H1 (cell line): ENCODE results near the gene MED16. TPM values are rescaled to one million over a fixed set of nuclear protein-coding genes. Genes with fewer than 3 reads are reported as not detected.

Source experiments
- CTCF ChIA-PET: fragments of 300-600 bp; sonication (Branson Sonifier 250); formaldehyde crosslinking; loops from one replicate; lab custom pipeline; 2021; ENCODE audit not compliant: partially characterized antibody; lab: Charles Lee
- POLR2A ChIA-PET: fragments of 300-600 bp; sonication (Branson Sonifier 250); formaldehyde crosslinking; loops from one replicate; lab custom pipeline; 2021; ENCODE audit warnings: inconsistent platforms; ENCODE audit not compliant: partially characterized antibody; lab: Charles Lee
- DNase-seq, 2 experiments: peaks; one replicate each; pipeline versions ENCODE4 v3.0.0 to v3.0.0-alpha.2; 2010 to 2022; ENCODE audit warnings: low spot score in 2 of 2, low read depth in 1 of 2, mixed read lengths in 1 of 2
- FAIRE-seq: peaks from 2 replicates; lab custom pipeline; 2011; peaks lifted over from hg19 to GRCh38; lab: Jason Lieb, UNC
- H2AFZ ChIP-seq: 2 replicates; pipeline ENCODE4 v1.8.1; 2012; ENCODE audit warnings: low read length, inconsistent platforms
- H2AK5ac ChIP-seq: 2 replicates; pipeline ENCODE4 v1.6.1; 2013; ENCODE audit warnings: low read depth, low read length
- H2BK120ac ChIP-seq: replicated peaks from 2 replicates; pipeline ENCODE3; 2013; ENCODE audit warnings: low read depth, low read length, inconsistent platforms
- H2BK12ac ChIP-seq: 2 replicates; pipeline ENCODE4 v1.6.1; 2013; ENCODE audit warnings: low read depth, low read length
- H2BK15ac ChIP-seq: 2 replicates; pipeline ENCODE4 v1.6.1; 2013; ENCODE audit warnings: low read length
- H2BK20ac ChIP-seq: 2 replicates; pipeline ENCODE4 v1.6.1; 2013; ENCODE audit warnings: low read length
- H2BK5ac ChIP-seq: 2 replicates; pipeline ENCODE4 v1.6.1; 2013; ENCODE audit warnings: low read depth, low read length
- H3K14ac ChIP-seq: 2 replicates; pipeline ENCODE4 v1.6.1; 2013; ENCODE audit warnings: inconsistent platforms; ENCODE audit not compliant: insufficient read length
- H3K18ac ChIP-seq: 2 replicates; pipeline ENCODE4 v1.6.1; 2013; ENCODE audit warnings: low read length; ENCODE audit errors: extremely low read depth
- H3K23ac ChIP-seq: 2 replicates; pipeline ENCODE4 v1.6.1; 2013; ENCODE audit warnings: inconsistent platforms; ENCODE audit not compliant: insufficient read length
- H3K23me2 ChIP-seq: 2 replicates; pipeline ENCODE4 v1.6.1; 2013; ENCODE audit warnings: low read depth, low read length
- H3K27ac ChIP-seq: 2 replicates; pipeline ENCODE4 v1.6.1; 2011; ENCODE audit warnings: low read depth, low read length, inconsistent platforms
- H3K27me3 ChIP-seq, 4 experiments: replicated peaks in 1 of 4; 1 replicate in 1 of 4; 2 replicates in 3 of 4; pipeline versions ENCODE4 v1.6.1 to v1.8.1; 2011 to 2013; ENCODE audit warnings: low read length in 3 of 4, mild to moderate bottlenecking in 3 of 4, inconsistent platforms in 2 of 4, mixed read lengths in 2 of 4, moderate library complexity in 1 of 4; ENCODE audit not compliant: control insufficient read depth in 3 of 4, insufficient read depth in 3 of 4; ENCODE audit errors: extremely low read depth in 1 of 4
- H3K36me3 ChIP-seq, 4 experiments: 2 replicates each; pipeline versions ENCODE4 v1.6.1 to v1.8.1; 2011 to 2013; ENCODE audit warnings: mild to moderate bottlenecking in 4 of 4, low read length in 3 of 4, moderate library complexity in 2 of 4, control low read depth in 1 of 4, inconsistent platforms in 1 of 4; ENCODE audit not compliant: insufficient read depth in 4 of 4, control insufficient read depth in 2 of 4
- H3K4ac ChIP-seq: replicated peaks from 2 replicates; pipeline ENCODE3; 2013; ENCODE audit warnings: low read length, low read depth, mixed read lengths, inconsistent platforms; ENCODE audit not compliant: insufficient read length
- H3K4me1 ChIP-seq, 4 experiments: replicated peaks in 1 of 4; 1 replicate in 1 of 4; 2 replicates in 3 of 4; pipeline versions ENCODE4 v1.6.1 to v1.8.1; 2011 to 2013; ENCODE audit warnings: low read length in 3 of 4, inconsistent platforms in 2 of 4, mixed read lengths in 1 of 4; ENCODE audit not compliant: insufficient read depth in 4 of 4, control insufficient read depth in 3 of 4
- H3K4me2 ChIP-seq, 2 experiments: 2 replicates each; pipeline versions ENCODE4 v1.6.1 to v1.8.1; 2011 to 2013; ENCODE audit warnings: low read depth in 2 of 2, low read length in 2 of 2, control low read depth in 1 of 2, inconsistent platforms in 1 of 2, mild to moderate bottlenecking in 1 of 2; ENCODE audit not compliant: insufficient read depth in 1 of 2
- H3K4me3 ChIP-seq, 4 experiments: fragments of 200-600, 300-600 bp in 1 of 4; sonication (generic), shearing (Covaris generic), sonication (Bioruptor Twin) in 1 of 4; 2 replicates each; pipeline versions ENCODE4 v1.5.1 to v1.8.1; 2011 to 2016; ENCODE audit warnings: low read length in 4 of 4, low read depth in 3 of 4, control low read depth in 2 of 4, inconsistent platforms in 2 of 4, mild to moderate bottlenecking in 2 of 4, mixed read lengths in 1 of 4, moderate library complexity in 1 of 4; ENCODE audit not compliant: insufficient read depth in 2 of 4; ENCODE audit errors: extremely low read depth in 1 of 4
- H3K56ac ChIP-seq: replicated peaks from 2 replicates; pipeline ENCODE3; 2013; ENCODE audit warnings: low read depth, mild to moderate bottlenecking, mixed read lengths, low read length, inconsistent platforms; ENCODE audit not compliant: insufficient read length
- H3K79me1 ChIP-seq: 2 replicates; pipeline ENCODE4 v1.6.1; 2013; ENCODE audit warnings: low read depth, low read length, control low read depth
- H3K79me2 ChIP-seq, 2 experiments: 2 replicates each; pipeline versions ENCODE4 v1.6.1 to v1.8.1; 2012 to 2013; ENCODE audit warnings: low read length in 2 of 2, mild to moderate bottlenecking in 2 of 2, inconsistent platforms in 1 of 2; ENCODE audit not compliant: insufficient read depth in 2 of 2, control insufficient read depth in 1 of 2
- H3K9ac ChIP-seq, 4 experiments: replicated peaks in 1 of 4; 1 replicate in 1 of 4; 2 replicates in 3 of 4; pipeline versions ENCODE4 v1.6.1 to v1.8.1; 2011 to 2013; ENCODE audit warnings: low read depth in 3 of 4, low read length in 3 of 4, control low read depth in 2 of 4, mild to moderate bottlenecking in 2 of 4, moderate library complexity in 2 of 4, inconsistent platforms in 1 of 4; ENCODE audit errors: extremely low read depth in 1 of 4
- H3K9me3 ChIP-seq, 2 experiments: 2 replicates each; pipeline versions ENCODE4 v1.6.1 to v1.8.1; 2012 to 2013; ENCODE audit warnings: mild to moderate bottlenecking in 2 of 2, moderate library complexity in 2 of 2, control low read depth in 1 of 2, inconsistent platforms in 1 of 2, low read depth in 1 of 2, low read length in 1 of 2, mixed read lengths in 1 of 2; ENCODE audit not compliant: insufficient read depth in 2 of 2
- H4K20me1 ChIP-seq, 2 experiments: replicated peaks in 1 of 2; 2 replicates each; pipeline versions ENCODE3 to v1.8.1; 2011 to 2013; ENCODE audit warnings: inconsistent platforms in 2 of 2, low read length in 2 of 2, mild to moderate bottlenecking in 1 of 2; ENCODE audit not compliant: insufficient read depth in 2 of 2, control insufficient read depth in 1 of 2
- H4K5ac ChIP-seq: 2 replicates; pipeline ENCODE4 v1.6.1; 2013; ENCODE audit warnings: low read length, low read depth, mixed read lengths, inconsistent platforms; ENCODE audit not compliant: insufficient read length
- H4K8ac ChIP-seq: 2 replicates; pipeline ENCODE4 v1.8.0; 2013; ENCODE audit warnings: mild to moderate bottlenecking, moderate library complexity, low read length, inconsistent platforms; ENCODE audit not compliant: insufficient read depth; ENCODE audit errors: extremely low read depth
- H4K91ac ChIP-seq: replicated peaks from 2 replicates; pipeline ENCODE3; 2013; ENCODE audit warnings: low read length, mixed read lengths, inconsistent platforms; ENCODE audit not compliant: insufficient read length
- CBX5 ChIP-seq: fragments of 300-800, 300-1000 bp; sonication (generic); IDR thresholded peaks from 2 replicates; pipeline ENCODE4 v1.7.1; 2016; ENCODE audit warnings: antibody characterized with exemption, low read length, low read depth
- WGBS, 2 experiments: shearing (Covaris generic) in 1 of 2; methylation state at CpG; one replicate each; pipeline versions ENCODE4 v1.1.6 to v1.1.7; 2013 to 2015; ENCODE audit warnings: low lambda C conversion rate in 2 of 2, mixed read lengths in 2 of 2, inconsistent platforms in 1 of 2, low coverage in 1 of 2, missing lambda C conversion rate in 1 of 2; ENCODE audit not compliant: insufficient replicate concordance in 2 of 2, insufficient coverage in 1 of 2, insufficient read length in 1 of 2; ENCODE audit errors: extremely low coverage in 1 of 2, missing lambda C conversion rate in 1 of 2; 5-methylcytosine and 5-hydroxymethylcytosine counted together
- polyA plus RNA-seq, 7 experiments: library from polyadenylated mRNA; depleted of rRNA in 3 of 7; stranded (reverse) in 5 of 7; unstranded in 2 of 7; fragments of >200 nt in 5 of 7; fragments of 200-250 nt in 2 of 7; gene quantifications; 1 replicate in 5 of 7; 2 replicates in 1 of 7; 4 replicates in 1 of 7; pipeline versions ENCODE4 v1.2.1 to v1.2.3, GENCODE V29; 2011 to 2013; ENCODE audit warnings: missing spikeins in 2 of 7, mixed read lengths in 2 of 7
- total RNA-seq: library from RNA; stranded (reverse); fragmentation: NEBNext Ultra II Directional; extraction: Animal tissue kit (Norgen Biotek cat#: 25700); gene quantifications from 2 replicates; pipeline ENCODE4 v1.2.1, GENCODE V29; 2021

The MED16 gene
- total and polyA plus RNA-seq, 2 of the 8 experiments (the other 6 are each of a cell fraction or from before 2014, with no cell fraction given): 51.0 to 67.2 TPM

- Histone ChIP-seq H3K4ac (no peak overlapping the region), H3K36me3 (peaks cover 0 to 31% (median 14%) of the 10 kb centered on the region in 4 experiments; a peak in 4 of 8 replicates), H4K8ac (no peak overlapping the region; the same call in 1 of the 2 replicates), H3K27ac (no peak overlapping the region), H3K4me3 (no peak overlapping the region), H3K9ac (no peak overlapping the region), H3K14ac (no peak overlapping the region), H2AK5ac (peak overlapping the region; percentile 24; the same call in 1 of the 2 replicates), H3K23ac (no peak overlapping the region), H4K20me1 (peaks cover 5 to 15% of the 10 kb centered on the region in 2 experiments), H4K91ac (no peak overlapping the region), H3K4me2 (no peak overlapping the region), H2BK15ac (no peak overlapping the region), H2BK5ac (peak overlapping the region; percentile 44; the same call in 1 of the 2 replicates), H3K79me1 (peaks cover 5% of the 10 kb centered on the region), H3K18ac (no peak overlapping the region), H2AFZ (no peak overlapping the region), H3K9me3 (no peaks in the 10 kb centered on the region), H2BK12ac (peak overlapping the region; percentile 68; the same call in 1 of the 2 replicates), H3K23me2 (no peaks in the 10 kb centered on the region), H2BK120ac (no peak overlapping the region), H3K79me2 (no peaks in the 10 kb centered on the region), H3K56ac (no peak overlapping the region), H2BK20ac (no peak overlapping the region), H3K27me3 (no peaks in the 10 kb centered on the region), H3K4me1 (no peaks in the 10 kb centered on the region), H4K5ac (no peak overlapping the region)
- no peak for FAIRE-seq
- CTCF ChIA-PET: no interaction called here
- no peak for DNase-seq
- 96% methylated on average over 62 of the region's 64 CpGs; no CpG with 5 or more reads in 1 of the 2 experiments for WGBS, 2 experiments
- POLR2A ChIA-PET: interaction anchor here (8.8 kb wide), 1 partner anchor 8 kb away, joined by 82 read pairs; no protein-coding TSS in a partner anchor
- no peak for TF ChIP-seq CBX5
These were observed 7.3 kb downstream of the MED16 start for GRCh38 chr19:885536-886224.
